GM15510 (cell line): ENCODE data around the gene TBC1D9B.

Experiments used
- POLR2A ChIP-seq: IDR thresholded peaks from 3 replicates; pipeline ENCODE4 v1.6.1; 2011; ENCODE audit warnings: borderline replicate concordance; ENCODE audit not compliant: insufficient read length; ENCODE audit errors: extremely low read depth

The TBC1D9B gene

DNA sequence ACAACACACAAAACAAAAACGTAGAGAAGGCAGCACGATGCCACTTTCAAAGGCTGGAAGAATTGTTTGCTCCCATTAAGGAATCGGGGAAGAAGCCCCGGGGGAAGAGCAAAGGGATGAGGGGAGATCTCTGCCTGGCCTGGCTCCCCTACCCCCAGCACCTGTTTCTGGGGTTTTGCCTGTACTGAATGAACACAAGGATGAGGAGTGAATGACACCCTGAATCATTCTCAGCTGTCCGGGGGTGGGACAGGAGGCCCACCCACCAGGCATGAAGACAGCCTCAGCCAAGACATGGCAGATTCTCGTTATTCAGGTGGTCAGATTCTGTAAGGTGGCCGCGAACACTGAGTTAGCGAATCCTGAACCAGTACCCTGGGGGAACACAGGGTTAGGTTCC is 7.5 kb downstream of the TBC1D9B start:
- TF ChIP-seq POLR2A = no peak

DNA sequence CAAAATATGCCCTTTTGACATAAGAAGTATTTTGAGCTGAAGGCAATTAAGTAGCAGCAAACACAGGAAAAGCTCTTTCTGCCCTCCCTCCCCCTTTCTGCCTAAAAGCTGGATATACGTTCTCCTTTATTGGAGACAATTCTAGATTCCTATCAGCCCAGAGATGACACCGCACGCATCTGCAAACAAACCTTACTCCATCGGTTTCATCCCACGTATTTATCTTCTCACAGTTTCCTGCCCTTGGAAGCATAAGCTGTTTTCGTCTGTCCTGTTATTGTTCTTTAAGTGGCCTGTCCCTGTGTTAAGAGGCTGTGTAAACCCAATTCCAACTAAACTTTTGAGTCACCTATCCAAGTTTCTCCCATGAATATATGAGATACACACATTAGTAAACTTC is 11.8 kb downstream of the TBC1D9B start:
- no peak for TF ChIP-seq POLR2A

DNA sequence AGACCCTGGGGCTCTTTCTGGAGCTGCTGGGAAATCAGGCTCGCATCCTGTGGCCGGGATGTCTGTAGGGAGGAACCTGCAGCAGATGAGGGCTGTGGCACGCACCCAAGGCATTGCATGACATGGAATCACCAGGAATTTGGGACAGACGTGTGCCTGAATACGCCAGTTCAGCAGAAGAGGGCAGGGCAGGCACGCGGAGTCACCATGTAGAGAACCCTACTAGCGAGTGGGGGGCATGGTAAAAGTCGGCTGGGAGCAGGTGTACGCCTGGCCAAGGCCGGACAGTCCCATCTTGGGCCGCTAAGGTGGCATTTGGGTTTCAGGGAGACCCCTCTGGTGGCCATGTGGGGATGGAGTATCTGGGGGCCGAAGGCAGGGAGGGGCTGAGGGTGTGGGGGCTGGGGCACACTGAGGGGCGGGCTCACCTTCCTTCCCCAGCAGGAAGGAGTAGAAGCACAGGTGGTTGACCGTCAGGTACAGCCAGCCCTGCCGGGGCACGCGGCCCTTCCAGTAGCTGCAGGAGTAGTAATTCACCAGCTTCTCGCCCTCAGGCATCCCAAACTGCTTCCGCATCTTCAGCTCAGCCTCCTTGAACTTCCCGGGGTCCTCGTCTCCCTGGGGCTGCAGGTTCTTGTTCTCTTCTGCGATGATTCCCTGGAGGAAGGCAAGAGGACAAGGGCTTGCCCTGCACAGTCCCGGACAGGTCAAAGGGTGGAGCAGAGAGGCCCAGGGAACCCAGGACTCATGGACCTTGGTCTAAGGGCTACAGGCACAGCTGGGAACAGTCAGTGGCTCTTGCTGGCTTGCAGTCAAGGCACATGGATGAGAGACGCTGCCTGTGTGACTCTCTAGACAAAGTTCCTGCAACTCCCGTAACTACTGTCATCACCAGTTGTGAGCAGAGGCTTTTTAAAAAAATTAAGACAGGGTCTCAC is 13.5 kb downstream of the TBC1D9B start:
- TF ChIP-seq POLR2A = no peak

DNA sequence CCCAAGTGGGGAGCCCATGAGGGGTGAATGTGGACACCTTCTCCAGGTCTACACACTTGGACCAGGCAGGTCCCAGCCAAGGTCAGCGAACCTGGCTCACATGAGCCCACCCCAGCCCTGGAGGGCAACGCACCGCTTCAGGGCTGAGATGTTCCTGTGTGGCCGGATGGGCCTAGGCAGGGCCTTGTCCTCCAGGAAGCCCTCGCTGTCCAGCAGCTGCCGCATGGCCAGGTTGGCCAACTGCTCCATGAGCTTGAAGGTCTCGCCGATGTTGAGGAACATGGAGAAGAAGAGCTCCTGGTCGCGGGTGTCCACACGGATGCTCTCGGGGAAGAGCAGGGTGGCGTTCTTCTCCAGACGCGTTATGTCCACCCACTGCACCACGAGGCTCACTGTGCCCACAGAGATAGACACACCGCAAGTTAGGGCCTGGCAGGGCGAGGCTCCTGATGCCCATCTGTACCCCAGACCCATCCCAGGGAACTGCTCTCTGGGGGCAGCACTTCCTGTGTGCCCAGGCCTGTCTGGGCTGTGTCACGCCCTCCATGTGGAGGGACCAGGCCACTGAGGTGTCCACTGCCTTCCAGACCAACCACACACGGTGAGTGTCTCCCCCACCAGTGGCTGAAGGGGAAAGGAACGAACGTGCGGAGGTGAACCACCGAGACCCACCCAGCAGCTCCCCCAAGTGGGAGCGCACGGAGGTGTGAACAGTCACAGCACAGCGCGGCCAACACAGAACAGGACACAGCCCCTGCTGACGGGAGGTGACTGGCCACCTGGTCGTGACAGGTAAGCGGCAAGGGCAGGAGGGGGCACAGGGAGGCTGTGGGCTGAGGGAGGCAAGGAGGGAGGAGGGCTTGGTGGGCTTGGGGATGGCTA is 14.4 kb downstream of the TBC1D9B start:
- no peak for TF ChIP-seq POLR2A

DNA sequence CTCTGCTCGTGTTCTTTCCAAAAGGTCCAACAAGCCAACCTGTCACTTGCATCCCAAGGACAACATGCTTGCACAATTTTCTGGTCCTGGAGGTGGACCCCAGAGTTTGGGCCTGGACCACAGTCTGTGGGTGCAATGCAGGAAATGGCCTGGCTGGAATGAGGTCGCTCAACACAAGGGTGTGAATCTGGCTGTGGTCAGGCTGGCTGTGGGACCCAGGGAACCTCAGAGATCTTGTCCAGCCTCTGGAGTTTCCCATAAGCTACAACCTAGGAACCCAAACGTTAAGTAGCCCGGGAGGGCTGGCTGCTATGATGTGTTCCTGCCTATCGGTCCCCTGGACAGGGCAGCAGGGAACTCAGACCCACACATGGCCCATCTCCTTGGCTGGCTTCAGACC is 15.4 kb downstream of the TBC1D9B start:
- TF ChIP-seq POLR2A = no peak

DNA sequence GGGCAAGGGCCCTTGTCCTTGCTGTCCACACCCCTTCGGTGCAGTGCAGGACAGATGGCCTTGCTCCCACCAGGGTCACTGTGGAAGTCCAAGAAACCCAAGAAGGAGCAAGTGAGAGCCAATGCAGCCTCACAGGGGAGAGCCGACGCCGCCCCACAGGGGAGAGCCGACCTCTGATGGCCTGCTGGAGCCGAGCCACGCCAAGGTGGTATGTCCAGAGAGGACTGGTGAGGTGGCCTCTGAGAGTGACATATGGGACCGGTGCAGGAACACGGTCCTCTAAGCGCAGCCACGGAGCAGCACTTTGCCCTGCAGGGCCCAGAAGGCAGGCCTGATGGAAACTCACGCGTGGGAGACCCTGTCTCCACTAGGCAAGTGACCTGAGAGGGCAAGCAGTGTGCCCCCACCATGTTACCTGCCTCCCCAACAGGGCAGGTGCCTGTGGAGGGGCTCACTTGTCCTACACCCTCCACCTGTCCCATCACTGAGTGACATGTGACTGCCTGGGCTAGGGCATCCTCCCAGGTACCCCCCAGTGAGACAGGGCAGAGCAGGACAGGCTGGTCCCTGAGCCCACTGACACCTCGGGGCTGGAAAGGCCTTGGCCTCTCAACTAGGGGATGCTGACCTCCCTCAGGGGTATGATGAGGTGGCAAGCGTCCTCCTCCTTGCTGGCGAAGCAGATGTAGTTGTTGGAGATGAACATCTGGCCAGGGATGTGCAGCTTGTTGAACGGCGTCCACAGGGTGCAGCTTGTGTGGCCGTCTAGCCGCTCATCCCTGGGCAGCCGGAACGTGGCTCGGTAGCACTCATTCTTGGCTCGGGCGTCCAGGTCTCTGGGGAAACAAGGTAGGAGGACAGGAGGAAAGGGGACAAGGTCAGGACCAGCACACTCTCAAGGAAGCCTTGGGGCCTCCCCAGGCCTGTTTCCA is 16.7 kb downstream of the TBC1D9B start:
- TF ChIP-seq POLR2A = no peak

DNA sequence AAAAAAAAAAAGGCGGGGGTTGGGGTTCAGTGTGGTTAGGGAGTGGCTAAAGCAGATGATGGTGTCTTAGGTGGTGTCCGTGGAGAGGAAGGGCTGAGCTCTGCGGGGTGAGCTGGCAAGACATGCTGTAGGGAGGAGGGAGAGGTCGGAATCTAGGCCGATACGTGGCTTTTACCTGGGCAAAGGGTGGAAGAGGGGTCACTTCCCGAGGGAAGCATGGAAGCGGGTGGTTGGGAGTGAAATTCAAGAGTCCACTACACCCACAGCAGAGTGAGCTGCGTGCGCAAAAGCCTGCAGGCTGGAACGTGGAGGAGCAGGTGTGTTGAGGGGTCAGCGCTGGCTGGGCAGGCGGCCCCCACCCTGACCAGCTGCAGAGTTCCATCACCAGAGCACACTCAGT is 17.8 kb downstream of the TBC1D9B start:
- TF ChIP-seq POLR2A = no peak

DNA sequence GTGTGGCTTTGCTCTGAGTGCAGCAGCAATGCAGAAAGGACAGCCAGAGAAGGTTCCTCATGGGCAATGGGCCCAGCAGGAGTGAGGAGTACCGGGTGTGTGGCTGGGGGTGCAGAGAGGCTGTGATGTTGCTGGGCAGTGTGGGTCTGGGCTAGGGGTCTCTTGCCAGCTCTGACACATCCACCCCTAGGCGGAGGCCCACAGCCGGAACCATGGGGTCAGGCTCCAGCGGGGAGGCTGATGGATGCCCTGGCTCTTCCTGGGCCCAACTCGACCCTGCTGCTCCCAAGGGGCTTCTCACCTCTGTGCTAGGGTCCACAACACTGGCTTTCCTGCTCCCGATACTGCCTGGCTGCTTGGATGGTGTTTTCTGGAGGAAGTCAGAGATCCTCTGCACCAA is 19.9 kb downstream of the TBC1D9B start:
- TF ChIP-seq POLR2A = no peak

DNA sequence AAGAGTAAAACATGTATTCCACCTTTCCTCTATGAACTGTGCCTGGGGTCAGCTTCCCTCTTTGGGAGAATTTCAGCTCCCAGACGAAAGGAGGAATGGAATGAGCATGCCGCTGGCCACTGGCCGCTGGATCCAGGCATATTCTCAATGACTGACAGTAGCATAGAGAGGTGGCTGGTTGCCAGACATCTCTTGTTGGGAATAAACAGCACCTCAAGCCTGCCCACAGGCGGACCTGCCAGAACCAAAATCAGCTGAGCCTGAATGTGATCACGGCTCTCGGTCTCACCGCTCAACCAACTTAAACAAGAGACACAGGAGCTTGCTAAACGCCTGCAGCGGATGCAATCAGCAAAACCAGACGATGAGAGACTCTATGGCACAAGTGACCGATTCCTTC is 20.6 kb downstream of the TBC1D9B start:
- no peak for TF ChIP-seq POLR2A

DNA sequence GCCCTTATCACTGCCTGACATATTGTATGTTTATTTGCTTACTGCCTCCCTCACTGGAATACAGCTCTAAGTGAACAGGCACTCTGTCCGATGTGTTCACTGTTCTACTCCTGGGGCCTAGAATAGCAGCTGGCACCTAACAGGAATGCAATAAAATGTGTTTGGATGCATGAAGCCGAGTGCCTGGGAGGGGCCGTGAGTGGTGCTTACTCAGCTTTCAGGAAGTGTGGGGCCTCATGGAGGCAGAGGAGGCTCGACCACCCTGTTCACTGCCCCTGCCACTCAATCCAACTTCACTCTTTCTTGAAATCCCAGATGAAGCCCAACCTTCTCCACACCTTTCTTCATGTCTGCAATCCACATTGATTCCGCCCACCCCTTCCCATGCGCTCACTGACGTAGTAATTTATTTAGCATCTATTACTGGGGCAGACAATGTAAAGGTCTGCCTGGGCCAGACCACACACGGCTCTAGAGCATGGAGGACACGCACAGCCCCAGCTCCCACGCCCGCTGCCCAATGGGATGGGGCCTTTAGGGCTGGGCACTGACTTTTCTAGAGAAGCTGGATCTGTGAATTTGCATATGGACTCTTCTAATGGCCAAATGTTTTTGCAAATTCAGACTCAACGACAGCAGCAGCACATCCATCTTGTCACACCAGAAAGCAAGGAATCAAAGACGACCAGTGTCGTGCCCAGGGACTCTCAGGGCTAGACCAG is 21.3 kb downstream of the TBC1D9B start:
- no peak for TF ChIP-seq POLR2A

DNA sequence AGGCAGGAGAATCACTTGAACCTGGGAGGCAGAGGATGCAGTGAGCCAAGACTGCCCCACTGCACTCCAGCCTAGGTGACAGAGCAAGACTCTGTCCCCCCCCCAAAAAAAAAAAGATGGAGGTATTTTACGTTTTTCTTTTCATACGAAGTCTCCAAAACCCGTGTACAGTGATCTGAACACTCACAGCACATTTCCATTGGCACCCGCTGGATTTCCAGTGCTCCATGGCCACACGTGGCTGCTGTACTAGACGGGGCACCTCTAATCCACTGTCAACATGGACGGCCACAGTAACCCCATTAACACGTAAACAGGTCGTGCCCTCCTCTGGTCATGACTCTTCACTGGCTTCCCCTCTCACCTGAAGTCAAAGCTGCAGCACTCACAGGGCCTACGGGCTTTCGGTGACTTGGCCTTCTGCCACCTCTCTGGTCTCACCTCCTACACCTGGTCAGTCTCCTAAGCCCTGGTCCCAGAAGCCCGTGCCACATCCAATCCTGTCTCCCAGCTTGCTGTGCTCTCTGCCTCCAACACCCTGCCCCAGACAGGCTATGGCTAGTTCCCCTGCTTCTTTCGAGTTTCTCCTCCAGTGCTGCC is 22.1 kb downstream of the TBC1D9B start:
- TF ChIP-seq POLR2A = no peak

DNA sequence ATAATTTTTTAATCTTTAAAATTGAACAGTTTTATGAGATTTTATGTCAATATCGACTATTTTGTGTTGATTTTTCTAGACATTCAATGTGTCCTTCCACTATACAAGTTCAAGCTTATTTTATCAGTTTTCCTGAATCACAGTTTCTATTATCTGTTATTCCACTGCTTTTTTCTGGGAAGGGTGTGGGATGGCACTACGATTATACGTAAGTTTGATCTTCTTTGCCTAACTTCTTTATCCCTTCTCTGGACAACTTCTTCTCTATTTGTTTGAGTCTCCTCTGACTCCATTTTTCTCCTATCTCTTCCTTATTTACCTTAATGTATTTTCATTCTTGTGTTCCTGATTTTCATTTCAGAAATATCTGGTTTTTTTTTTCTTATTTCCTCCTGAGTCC is 24.5 kb downstream of the TBC1D9B start:
- TF ChIP-seq POLR2A = no peak

DNA sequence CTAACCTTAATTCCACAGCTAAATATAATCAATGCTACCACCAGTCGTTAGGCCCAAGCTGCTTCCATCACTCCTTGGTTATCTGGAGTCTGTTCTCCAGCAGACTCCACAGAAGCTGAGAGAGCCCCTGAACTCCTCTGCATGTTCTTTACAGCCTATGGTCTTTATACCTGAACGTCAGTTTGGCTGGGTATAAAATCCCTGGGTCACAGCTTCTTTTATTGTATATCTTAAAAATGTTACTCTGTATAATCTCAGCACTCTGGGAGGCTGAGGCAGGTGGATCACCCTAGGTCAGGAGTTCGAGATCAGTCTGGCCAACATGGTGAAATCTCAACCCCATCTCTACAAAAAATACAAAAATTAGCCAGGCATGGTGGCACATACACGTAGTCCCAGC is 25.4 kb downstream of the TBC1D9B start:
- TF ChIP-seq POLR2A = no peak

DNA sequence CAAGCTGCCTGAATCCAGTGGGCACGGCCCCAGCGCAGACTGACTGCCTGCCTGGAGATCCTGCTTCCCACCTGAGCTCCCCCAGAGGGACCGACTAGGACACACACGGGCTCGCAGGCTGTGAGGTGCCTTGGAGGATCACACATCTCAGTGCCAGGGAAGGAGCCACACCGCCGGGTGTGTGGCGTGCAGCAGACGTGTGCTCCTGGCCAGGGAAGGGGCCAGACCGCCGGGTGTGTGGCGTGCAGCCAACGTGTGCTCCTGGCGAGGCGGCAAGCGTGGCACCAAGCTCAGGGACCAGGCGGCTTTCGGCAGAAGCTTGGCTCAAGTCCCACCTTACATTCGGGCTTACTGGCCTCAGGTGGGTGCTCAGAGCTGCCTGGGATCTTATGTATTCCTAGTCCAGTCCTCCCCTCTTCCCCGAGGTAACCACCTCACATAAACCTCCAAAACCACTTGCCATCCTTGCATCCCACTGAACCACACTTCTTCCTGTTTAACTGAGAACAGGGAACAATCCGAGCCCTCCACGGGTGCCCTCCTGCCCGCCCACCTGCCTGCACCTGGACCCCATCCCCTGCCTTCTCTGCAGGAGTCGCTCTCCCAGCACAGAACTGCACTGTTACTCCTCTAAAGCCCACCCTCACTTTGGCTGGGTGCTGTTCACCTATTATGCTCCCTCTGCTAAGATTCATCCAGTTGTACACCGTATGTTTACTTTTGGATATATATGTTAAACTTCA is 26.7 kb downstream of the TBC1D9B start:
- TF ChIP-seq POLR2A = no peak
